Activated CD8-positive, alpha-beta memory T cell treated with anti-CD3 and anti-CD28 coated beads for 1 hour (primary cell): ENCODE measurements around the gene CDK17.
A peak's percentile ranks its signal among the peaks of the same experiment; 100 is the strongest.
"Not testable (repeated sequence)": the region's sequence is repeated elsewhere in the genome, so short reads cannot be mapped to it uniquely, and the experiment has no call there.

Experiments
- DNase-seq, 2 donors: peaks; one replicate each; pipeline ENCODE4 v3.0.0-alpha.2; 2020; ENCODE audit warnings: low read depth in 1 of 2; ENCODE audit errors: extremely low read depth in 1 of 2

CDK17 gene

DNA sequence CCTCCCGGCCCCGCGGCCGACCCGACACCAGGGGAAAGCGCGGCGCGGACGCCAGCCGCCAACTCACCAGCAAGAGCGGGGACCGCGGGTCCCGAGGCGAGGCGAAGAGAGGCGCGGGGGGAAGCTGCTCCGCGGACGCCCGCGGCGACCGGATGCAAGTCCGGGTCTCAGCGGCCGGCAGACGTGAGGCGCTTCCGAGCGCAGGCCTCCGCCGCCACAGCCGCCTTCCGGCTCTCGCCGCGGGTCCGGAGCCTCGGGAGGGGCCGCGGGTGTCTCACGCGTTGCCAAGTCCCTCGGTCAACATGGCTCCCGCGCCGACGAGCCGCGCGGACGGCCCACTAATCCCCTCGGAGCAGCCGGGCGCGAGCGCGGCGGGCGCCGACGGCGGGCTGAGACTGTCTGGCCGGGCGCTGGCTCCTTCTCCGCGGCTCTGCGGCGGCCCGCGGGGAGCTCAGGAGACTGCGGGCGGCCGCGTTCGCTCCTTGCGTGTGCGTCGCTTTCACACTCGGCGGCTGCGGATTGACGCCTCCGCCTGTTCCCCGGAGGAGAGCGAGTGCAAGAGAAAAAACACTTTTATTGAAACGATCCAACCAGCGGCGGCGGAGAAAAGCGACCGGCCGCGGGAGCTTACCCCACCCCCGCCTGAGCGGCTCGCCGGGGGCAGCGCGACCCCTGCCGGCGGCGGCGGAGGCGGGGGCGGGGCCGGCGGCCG, at the start of gene CDK17:
Gene CDK17 (minus strand): TSS at position 521 of the 712 bp plus-strand sequence. CDS start 65,603 bp downstream, outside the sequence.
- peak; percentile 79 to 82 for DNase-seq

DNA sequence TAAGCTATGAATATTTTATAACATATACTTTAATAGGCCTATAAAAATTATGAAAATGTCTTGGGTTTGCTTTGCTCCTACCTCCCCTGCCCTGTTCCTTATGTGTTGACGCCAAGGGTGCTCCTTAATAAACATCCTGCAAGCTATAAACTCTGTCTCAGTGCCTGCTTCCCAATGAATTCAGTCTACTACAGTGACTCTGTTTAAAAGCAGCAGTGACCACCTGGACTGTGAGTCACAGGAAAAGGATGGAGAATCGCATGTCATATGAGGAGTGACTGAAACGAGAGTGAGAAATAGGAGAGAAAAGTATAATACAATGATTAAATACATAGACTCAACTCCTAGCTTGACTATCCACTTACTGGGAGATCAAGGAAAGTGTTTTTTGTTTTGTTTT, 48.1 kb upstream of the CDK17 start:
- no peak for DNase-seq

DNA sequence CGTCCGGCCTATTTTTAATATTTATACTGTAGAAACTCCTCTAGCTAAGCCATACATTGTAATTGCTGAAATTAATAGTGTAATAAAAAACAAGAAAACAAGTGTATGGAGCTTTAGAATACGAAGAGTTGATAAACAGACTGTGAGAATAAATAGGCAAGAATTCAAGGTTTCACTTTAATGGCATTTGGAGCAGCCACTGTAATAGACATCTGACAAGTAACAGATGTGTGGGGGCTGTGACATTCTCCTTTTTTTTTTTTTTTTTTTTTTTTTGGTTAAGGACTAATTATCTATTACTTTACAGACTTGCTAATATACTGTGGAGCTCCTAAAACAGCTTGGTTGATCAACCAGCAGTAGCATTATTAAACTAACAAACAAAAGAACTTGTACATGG, 47.0 kb upstream of the CDK17 start:
- no peak for DNase-seq

DNA sequence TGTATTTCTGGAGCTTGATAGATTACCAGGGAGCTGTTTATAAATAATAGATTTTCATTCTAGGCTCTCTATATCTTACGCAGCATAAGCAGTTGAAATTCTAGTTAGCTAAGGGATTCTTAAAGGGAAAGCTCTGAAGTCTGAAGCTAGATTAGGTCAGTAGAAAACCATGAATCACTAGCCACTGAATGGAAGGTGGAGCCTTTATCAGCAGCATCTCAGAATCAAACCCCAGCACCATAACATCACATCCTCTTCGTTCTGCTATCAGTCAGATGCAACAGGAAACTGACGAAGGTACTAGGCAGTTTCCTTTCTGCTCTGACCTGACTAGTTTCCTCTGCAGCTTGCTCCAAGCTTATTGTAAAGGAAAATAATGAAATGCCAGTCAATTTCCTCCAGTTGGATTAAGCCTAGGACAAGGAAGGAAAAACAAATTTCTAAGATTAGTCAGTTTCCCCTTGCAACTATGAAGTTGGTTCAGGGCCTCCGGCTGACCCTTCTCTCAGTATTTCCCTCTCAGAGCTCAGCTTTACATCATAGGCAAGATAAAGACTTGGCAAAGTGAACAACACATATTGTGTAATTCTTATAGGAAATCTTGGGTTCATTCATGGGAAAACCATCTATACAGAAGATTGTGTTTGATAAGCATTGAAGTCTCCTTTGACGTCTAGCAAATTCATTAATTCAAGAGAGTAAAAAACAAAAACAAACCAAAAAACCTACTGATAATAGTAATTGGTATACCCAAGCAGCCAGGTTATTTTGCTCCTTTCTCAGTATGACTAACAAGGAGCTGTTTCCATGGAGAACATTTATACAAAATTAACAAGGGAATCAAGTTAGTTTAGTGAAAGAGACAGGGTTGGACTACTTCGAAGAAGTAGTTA, 45.7 kb upstream of the CDK17 start:
- peak; percentile 9 to 27 for DNase-seq

DNA sequence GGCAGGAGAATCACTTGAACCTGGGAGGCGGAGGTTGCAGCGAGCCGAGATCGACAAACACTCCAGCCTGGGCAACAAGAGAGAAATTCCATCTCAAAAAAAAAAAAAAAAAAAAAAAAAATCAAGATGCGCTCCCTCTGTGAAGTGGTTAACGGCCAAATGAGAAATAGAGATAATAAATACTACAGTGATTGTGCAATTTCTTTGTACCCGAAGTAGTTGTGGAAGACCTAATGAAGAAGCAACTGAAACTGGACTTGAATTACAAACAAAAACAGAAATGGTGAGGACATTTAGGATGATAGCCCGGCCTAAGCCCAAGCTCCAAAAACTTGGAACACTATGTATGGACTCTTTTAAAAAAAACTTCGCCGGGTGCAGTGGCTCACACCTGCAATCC, 44.2 kb upstream of the CDK17 start:
- DNase-seq, result no peak

DNA sequence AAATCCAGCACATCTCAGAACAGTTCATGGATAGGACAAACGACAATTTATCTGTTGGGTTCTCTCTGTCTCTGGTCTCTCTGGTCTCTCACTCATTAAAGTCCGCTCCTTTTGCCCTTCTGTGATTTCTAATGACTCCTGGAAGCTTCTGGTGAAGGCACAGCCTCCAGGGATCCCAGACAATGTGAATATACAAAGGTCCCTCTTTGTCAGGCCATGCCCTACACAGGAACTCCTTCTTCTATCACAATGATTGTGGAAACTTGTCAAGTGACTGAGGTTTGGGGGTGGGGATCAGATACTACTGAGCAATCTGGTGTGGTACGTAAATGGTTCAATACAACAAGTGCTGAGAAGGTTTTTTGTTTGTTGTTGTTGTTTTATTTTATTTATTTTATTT, 42.7 kb upstream of the CDK17 start:
- DNase-seq, result no peak

DNA sequence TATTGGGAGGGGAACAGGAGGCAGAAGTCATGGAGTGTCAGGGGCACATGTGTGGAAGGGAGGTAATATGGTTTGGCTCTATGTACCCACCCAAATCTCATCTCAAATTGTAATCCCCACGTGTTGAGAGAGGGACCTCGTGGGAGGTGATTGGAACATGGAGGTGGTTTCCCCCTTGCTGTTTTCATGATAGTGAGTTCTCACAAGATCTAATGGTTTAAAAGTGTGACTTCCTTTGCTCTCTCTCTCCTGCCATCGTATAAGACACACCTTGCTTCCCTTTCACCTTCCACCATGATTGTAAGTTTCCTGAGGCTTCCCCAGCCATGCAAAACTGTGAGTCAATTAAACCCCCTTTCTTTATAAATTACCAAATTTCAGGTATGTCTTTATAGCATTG, 41.6 kb upstream of the CDK17 start:
- DNase-seq, result no peak

DNA sequence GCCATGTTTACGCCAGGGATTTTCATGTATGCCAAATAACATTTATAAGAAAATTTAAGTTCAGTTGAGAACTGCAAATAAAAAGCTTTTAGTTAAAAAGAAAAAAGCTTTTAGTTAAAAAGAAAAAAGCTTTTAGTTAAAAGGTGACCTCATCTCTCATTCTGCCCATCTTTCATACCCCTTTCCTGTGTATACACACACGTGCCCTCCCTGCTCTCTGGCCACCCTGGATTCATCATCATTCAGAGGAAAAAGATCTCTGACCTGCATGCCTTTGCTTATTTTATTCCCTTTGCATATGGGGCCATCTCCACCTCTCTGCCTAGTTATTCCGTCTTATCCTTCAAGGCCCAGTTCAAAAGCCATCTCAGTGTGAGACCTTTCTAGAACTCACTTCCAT, 38.1 kb upstream of the CDK17 start:
- no peak for DNase-seq

DNA sequence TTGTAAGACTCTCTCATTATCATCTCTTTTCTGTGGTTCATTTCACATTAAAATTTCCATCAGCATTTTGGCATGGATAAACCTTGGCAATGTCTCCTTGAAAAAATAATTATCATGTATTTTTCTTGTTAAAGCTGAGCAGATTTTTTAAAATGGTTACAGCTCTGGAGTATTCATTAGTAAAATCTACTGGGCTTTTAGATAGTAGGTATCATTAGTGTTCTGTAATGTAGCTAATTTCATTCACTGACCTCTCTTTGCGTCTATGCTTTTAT, 36.9 kb upstream of the CDK17 start:
- no peak for DNase-seq

DNA sequence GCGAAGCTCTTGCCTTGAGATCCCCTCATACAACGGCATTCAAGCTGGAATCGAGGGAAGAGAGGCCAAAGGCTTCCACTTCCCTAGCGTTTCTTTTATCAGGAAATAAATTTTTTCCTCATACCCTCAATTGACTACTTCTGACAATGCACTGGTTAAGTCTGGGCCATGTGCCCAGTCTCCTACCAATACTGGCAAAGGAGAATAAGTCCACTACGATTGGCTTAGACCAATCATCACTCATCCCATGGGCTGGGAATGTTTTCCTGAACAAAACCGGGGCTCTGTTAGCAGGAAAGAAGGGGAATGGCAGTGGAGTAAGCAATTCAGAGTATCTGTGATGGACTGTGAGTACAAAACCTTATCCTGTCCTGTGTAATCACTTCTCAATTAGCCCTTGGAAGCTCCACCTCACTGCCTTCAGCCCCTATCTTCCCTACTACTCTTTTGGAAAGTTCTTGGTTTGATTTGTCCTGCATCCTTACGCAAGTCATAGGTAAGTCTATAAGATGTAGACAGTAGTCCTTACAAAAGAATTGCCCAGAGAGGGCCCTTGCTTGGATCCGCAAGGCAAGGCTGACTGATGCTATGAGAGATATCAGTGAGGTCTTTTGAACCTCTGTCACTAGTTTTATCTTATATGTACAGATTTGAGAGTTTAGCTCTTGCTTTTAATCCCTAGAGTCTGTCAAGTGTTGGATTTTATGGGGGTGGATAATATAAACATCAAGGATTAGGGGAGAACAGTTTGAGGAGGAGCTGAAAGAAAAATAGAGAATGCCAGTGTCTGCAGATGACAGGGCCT, 36.3 kb upstream of the CDK17 start:
- DNase-seq, result no peak

DNA sequence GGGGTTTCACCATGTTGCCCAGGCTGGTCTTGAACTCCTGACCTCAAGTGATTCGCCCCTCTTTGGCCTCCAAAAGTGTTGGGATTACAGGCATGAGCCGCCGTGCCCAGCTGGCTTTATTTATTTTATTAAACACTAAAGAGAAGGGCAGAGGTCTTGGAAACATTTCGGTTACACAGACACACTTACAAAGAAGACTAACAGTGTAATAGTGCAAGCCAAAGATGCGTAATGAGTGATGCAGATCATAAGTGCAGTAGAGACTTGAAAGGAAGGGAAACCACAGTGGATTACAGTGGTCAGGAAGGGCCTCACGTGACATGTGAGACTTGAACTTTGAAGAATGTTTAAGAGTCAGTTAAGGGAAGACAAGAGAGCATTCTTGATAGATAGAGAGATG, 33.9 kb upstream of the CDK17 start:
- DNase-seq, result peak; percentile 39 to 42

DNA sequence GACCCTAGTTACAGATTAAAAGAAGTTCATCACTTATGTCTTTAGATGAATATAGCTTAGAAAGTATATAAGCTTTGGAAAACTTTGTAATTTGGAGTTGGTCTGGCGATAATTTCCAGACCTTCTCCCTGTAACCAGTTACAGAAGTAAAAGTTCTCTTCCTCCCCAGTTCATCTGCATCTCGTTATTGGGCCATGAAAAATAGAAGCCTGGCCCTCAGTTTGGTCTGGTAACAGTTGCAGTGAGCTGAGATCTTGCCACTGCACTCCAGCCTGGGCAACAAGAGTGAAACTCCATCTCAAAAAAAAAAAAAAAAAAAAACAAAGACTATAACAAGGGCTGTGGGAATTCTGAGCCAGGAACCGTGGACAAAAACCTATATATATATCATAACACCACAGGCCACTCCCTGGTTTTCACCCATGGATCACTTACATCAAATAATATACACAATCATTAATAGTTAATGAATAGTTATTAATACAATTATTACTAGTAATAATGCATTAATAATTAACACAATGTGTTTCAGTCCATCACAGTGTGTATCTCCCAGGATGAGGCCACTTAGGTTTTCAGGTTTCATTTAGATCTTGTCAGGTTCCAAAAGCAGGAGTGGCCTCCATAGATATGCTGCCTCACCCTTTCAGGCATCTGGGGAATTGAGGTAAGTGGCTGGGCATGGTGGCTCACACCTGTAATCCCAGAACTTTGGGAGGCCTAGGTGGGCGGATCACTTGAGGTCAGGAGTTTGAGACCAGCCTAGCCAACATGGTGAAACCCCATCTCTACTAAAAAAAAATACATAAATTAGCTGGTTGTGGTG, 32.5 kb upstream of the CDK17 start:
- DNase-seq, result not testable (repeated sequence)

DNA sequence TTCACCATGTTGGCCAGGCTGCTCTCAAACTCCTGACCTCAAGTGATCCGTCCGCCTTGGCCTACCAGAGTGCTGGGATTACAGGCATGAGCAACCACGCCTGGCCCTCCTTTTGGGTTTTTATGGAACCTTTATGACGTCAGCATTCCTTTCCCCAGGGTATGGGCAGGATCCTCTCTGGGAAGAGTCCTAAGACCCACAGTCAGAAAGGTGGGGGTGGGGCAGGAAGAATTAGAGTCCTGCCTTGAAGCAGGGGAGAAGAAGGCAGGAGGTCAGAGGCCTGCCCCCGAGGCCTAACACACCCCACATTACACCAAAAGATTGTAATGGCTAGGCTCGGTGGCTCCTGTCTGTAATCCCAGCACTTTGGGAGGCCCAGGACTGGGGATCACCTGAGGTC, 30.8 kb upstream of the CDK17 start:
- DNase-seq, result no peak

DNA sequence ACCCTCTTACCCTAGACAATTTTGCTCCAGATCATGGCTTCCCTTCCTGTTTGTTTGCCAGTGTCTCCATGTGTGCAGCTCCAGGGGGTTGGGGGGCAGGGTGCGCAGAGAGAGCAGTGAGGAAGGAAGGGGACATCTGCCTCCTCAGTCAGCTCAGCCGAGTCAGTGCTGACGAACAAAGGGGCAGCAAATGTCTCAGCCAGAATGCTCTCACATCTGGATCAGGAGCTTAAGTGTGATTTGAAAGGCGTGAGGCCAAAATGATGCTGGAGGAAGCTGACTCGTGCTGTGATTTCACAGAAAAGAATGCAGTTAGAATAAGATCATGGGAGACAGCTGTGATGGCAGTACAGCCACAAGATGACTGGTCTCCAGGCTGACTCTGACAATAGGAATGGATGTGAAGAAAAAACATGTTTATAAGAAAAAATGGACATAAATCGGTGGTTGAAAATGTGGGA, 27.1 kb upstream of the CDK17 start:
- no peak for DNase-seq

DNA sequence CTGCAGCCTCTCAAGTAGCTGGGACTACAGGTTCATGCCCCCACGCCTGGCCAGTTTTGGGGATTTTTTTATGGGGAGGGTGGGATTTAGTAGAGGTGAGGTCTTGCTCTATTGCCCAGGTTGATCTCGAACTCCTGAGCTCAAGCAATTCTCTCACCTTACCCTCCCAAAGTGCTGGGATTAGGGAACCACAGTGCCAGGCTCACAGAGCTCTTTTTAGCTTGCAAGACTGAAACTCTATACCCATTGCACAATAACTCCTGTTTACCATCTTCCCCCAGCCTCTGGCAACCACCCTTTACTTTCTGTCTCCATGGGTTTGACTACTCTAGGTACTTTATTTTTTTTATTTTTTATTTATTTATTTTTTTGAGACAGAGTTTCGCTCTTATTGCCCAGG, 25.7 kb upstream of the CDK17 start:
- no peak for DNase-seq

DNA sequence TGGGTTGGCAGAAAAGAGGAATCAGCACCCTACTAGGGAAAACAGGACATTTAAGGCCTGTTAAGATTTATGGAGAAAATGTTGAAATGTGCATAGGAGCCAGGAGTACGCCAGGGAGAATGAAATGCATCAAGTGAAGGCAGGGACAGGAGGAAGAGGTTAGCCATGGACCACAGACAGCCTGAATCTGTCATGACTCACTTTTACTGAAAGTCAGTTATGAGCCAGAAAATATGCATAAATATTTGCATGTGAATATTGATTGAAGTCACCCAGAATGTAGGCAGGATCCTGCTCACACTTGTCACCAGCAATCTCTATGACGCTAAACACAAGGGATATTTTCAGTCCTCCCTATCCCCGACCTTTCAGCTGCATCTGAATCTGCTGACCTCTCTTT, 25.1 kb upstream of the CDK17 start:
- DNase-seq, result no peak

DNA sequence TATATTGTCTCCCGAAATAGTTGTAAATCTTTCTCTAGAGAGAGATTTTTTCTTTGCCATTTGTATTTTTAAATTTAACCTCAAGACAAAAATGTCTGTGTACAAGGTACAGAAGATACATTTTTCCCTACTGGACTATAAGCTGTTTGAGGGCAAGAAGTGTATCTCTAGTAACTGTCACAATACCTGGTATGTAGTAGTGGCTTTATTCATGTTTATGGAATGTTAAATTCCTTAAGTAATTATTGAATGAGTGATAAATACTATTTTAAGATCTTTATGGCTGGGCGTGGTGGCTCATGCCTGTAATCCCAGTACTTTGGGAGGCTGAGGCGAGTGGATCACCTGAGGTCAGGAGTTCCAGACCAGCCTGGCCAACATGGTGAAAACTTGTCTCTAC, 24.4 kb upstream of the CDK17 start:
- DNase-seq, result no peak

DNA sequence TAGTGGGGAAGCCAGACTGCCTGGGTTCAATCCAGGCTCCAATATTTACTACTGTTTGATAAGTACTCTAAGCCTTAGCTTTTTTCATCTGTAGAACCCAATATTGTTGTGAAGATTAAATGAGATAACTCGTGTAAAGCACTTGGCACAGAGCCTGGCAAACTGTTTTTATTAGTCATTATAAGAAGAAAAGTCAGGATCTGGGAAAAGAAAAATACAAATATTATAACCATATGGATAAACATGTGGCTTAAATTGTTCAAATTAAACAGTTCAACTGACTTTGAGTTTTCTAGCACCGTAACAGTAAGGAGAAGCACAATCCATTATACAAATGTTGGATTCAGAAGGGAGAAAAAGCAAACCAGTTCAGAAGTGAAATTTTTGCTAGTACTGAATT, 22.0 kb upstream of the CDK17 start:
- no peak for DNase-seq

DNA sequence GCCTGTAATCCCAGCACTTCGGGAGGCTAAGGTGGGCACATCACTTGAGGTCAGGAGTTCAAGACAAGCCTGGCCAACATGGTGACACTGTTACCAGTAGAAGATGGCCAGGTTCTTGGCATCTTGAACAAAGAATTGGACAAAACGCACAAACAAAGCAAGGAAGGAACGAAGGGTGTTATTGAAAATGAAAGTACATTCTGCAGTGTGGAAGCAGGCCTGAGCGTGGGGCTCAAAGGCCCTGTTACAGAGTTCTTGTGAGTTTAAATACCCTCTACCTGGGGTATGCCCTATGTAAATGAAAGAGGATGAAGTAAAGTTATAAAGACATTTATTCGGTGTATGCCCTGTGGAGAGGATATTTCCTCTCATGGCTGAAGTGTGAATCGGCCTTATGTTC, 20.8 kb upstream of the CDK17 start:
- no peak for DNase-seq

DNA sequence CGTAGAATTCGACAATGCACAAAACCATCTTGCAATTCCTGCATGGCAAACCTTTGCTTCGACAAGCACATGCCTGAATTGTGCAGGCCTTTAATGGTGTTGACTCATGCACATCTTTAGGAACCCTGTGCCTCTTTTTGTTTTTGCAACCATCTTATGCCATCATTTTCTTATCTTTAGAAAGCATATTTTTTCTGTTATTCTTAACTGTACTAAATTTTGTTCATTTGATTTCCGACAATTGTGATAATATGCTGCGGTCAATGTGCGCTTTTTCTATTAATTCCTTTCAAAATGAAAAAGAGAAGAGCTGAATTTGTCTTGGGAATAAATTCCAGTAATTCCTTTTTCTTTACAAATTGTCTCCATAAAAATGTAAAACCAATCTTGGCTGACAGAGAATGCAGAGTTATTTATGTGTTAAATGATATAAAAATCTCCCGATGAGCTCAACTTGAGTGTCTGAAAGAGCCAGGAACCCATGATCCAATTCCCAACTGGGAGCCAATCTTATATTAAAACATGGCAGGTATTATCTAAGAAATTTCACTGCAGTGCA, 20.1 kb upstream of the CDK17 start:
- DNase-seq, result no peak
